Mononuclear cell (primary cell): ENCODE data around the gene CORO1A. TPM values are rescaled to one million over a fixed set of nuclear protein-coding genes. Genes with fewer than 3 reads are reported as not detected.
"Not testable (repeated sequence)": the region's sequence is repeated elsewhere in the genome, so short reads cannot be mapped to it uniquely, and the experiment has no call there.

Source experiments
- H3K27me3 ChIP-seq: 2 replicates; pipeline ENCODE4 v1.6.0; 2011; ENCODE audit warnings: low read length, control low read depth; ENCODE audit not compliant: insufficient read depth
- H3K4me1 ChIP-seq: 2 replicates; pipeline ENCODE4 v1.5.1; 2011; ENCODE audit warnings: mild to moderate bottlenecking, low read length, control low read depth; ENCODE audit not compliant: insufficient read depth
- H3K4me3 ChIP-seq: 2 replicates; pipeline ENCODE4 v1.5.1; 2011; ENCODE audit warnings: mild to moderate bottlenecking, low read length, moderate library complexity
- H3K9me3 ChIP-seq: 2 replicates; pipeline ENCODE4 v1.5.1; 2011; ENCODE audit warnings: low read depth, mild to moderate bottlenecking, control low read depth, low read length
- total RNA-seq: library from RNA; depleted of rRNA; stranded (reverse); fragments of >200 nt; gene quantifications from one replicate; pipeline ENCODE4 v1.2.3, GENCODE V29; 2012

Gene CORO1A
- total RNA-seq, 1 donor, result 361 TPM

DNA sequence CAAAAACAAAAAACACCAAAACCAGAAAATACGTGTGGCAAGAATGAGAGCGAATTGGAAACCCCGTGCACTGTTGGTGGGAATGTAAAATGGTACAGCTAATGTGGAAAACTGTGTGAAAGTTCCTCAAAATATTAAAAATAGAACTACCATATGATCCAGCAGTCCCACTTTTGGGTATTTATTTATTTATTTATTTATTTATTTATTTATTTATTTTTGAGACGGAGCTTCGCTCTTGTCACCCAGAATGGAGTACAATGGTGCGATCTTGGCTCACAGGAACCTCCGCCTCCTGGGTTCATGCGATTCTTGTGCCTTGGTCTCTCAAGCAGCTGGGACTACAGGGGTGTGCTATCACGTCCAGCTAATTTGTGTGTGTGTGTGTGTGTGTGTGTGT is 30.9 kb upstream of the CORO1A start:
- no peaks in the 10 kb centered on the region for H3K9me3 ChIP-seq
- H3K4me3 ChIP-seq, result no peak overlapping the region
- H3K27me3 ChIP-seq, result no peaks in the 10 kb centered on the region
- H3K4me1 ChIP-seq, result peaks cover 29% of the 10 kb centered on the region

GRCh38 chr16:30155188-30155587 is 28.2 kb upstream of the CORO1A start:
- Histone ChIP-seq H3K9me3 (no peaks in the 10 kb centered on the region), H3K4me1 (peaks cover 5% of the 10 kb centered on the region), H3K4me3 (no peak overlapping the region), H3K27me3 (no peaks in the 10 kb centered on the region)

- no peaks in the 10 kb centered on the region for H3K27me3 ChIP-seq
- H3K4me1 ChIP-seq, result no peaks in the 10 kb centered on the region
- no peak overlapping the region for H3K4me3 ChIP-seq
- H3K9me3 ChIP-seq, result no peaks in the 10 kb centered on the region
Measured at GRCh38 chr16:30157214-30157613, 26.2 kb upstream of the CORO1A start.

GRCh38 chr16:30163538-30163937 is 19.9 kb upstream of the CORO1A start:
- no peak overlapping the region for H3K4me3 ChIP-seq
- H3K4me1 ChIP-seq, result peaks cover 32% of the 10 kb centered on the region
- H3K27me3 ChIP-seq, result no peaks in the 10 kb centered on the region
- no peaks in the 10 kb centered on the region for H3K9me3 ChIP-seq

- H3K27me3 ChIP-seq, result no peaks in the 10 kb centered on the region
- H3K9me3 ChIP-seq, result no peaks in the 10 kb centered on the region
- H3K4me3 ChIP-seq, result no peak overlapping the region
- peaks cover 37% of the 10 kb centered on the region for H3K4me1 ChIP-seq
Measured at GRCh38 chr16:30166202-30166902, 17.1 kb upstream of the CORO1A start.

GRCh38 chr16:30168746-30169145 is 14.7 kb upstream of the CORO1A start:
- H3K9me3 ChIP-seq, H3K4me3 ChIP-seq, H3K27me3 ChIP-seq: not testable (repeated sequence)
- H3K4me1 ChIP-seq, result peaks cover 37% of the 10 kb centered on the region

DNA sequence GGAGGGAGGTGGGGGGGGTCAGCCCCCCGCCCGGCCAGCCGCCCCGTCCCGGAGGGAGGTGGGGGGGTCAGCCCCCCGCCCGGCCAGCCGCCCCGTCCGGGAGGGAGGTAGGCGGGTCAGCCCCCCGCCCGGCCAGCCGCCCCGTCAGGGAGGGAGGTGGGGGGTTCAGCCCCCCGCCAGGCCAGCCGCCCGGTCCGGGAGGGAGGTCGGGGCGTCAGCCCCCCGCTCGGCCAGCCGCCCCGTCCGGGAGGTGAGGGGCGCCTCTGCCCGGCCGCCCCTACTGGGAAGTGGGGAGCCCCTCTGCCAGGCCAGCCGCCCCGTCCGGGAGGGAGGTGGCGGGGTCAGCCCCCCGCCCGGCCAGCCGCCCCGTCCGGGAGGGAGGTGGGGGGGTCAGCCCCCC is 14.0 kb upstream of the CORO1A start:
- not testable (repeated sequence) for H3K4me3 ChIP-seq, H3K9me3 ChIP-seq, H3K27me3 ChIP-seq

DNA sequence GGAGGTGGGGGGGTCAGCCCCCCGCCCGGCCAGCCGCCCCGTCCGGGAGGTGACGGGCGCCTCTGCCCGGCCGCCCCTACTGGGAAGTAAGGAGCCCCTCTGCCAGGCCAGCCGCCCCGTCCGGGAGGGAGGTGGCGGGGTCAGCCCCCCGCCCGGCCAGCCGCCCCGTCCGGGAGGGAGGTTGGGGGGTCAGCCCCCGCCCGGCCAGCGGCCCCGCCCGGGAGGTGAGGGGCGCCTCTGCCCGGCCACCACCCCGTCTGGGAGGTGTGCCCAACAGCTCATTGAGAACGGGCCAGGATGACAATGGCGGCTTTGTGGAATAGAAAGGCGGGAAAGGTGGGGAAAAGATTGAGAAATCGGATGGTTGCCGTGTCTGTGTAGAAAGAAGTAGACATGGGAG is 13.3 kb upstream of the CORO1A start:
- H3K9me3 ChIP-seq, H3K27me3 ChIP-seq, H3K4me3 ChIP-seq: not testable (repeated sequence)
- H3K4me1 ChIP-seq, result peaks cover 29% of the 10 kb centered on the region

More for the DNA sequence above, 14.0 kb upstream of the CORO1A start:
- H3K4me1 ChIP-seq, result peaks cover 36% of the 10 kb centered on the region

- Histone ChIP-seq H3K27me3 (no peaks in the 10 kb centered on the region), H3K4me1 (peaks cover 19% of the 10 kb centered on the region), H3K9me3 (no peaks in the 10 kb centered on the region), H3K4me3 (no peak overlapping the region)
Measured at GRCh38 chr16:30173054-30173453, 10.3 kb upstream of the CORO1A start.

DNA sequence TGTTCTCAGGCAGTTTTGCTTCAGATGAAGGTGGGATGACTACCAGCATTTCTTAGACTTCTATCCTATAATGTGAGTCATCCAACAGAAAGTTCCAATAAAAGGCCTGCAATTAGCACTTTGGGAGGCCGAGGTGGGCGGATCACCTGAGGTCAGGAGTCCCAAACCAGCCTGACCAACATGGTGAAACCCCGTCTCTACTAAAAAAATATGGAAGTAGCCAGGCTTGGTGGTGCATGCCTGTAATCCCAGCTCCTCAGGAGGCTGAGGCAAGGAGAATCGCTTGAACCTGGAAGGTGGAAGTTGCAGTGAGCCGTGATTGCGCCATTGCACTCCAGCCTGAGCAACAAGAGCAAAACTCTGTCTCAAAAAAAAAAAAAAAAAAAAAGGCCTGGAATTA is 6.5 kb upstream of the CORO1A start:
- not testable (repeated sequence) for H3K27me3 ChIP-seq, H3K9me3 ChIP-seq, H3K4me3 ChIP-seq
- H3K4me1 ChIP-seq, result peaks cover 14% of the 10 kb centered on the region

GRCh38 chr16:30179195-30179594 is 4.2 kb upstream of the CORO1A start:
- H3K4me1 ChIP-seq, result peaks cover 25% of the 10 kb centered on the region
- H3K4me3 ChIP-seq, result no peak overlapping the region
- H3K27me3 ChIP-seq, result no peaks in the 10 kb centered on the region
- no peaks in the 10 kb centered on the region for H3K9me3 ChIP-seq

DNA sequence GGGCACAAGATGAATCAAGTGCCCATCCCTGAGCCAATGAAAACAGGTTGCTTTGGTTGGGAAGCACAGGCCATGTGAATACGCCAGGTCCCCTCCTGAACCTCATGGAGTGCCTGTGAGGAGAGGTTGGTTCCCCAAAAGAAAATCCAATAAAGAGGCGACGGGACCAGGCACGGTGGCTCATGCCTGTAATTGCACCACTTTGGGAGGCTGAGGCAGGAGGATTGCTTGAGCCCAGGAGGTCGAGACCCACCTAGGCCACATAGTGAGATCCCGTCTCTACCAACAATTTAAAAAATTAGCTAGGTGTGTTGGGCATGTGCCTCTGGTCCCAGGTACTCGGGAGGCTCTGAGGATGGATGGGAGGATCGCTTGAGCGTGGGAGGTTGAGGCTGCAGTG is 3.5 kb upstream of the CORO1A start:
- H3K4me1 ChIP-seq, result peaks cover 26% of the 10 kb centered on the region
- H3K4me3 ChIP-seq, result no peak overlapping the region
- H3K27me3 ChIP-seq, result no peaks in the 10 kb centered on the region
- no peaks in the 10 kb centered on the region for H3K9me3 ChIP-seq

- H3K4me1 ChIP-seq, result peaks cover 35% of the 10 kb centered on the region
- no peak overlapping the region for H3K4me3 ChIP-seq
- no peaks in the 10 kb centered on the region for H3K27me3 ChIP-seq
- H3K9me3 ChIP-seq, result no peaks in the 10 kb centered on the region
Measured at GRCh38 chr16:30180741-30181140, 2.7 kb upstream of the CORO1A start.

DNA sequence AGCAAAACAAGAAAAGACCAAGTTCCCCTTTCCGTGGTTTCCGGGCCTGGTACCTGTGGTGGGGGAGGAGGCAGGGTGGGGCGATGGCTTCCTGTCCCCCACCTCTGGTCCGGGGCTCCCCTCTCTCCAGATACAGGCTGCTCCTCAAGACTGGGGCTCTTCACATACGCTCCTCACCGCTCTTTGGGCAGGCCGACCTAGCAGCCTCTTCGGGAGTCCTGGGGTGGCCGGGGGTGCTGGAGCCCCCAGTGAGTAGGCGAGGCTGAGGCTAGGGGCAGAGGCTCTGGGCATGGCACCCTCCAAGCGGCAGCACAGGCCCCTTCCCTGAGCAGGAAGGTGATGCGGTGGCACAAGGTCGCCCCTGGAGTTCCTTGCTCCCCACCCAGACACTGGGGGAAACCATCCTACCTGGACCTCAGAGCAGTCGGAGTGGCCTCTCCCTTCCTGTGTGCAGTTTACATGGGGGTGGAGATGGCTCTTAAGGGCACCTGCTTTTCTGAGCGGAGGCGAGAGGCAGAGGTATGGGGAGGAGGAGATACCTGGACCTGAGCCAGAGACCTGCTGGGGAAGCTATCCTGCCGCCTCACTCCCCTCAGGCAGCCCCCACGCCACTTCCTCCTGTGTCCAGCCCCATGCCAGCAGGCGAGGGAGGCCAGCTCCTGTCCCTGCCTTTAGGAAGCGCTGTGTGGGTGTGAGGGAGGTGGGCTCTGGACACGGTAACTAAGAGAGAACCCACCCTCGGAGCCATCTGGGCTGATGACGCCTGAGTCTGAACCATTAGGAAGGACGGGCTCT is 891 bp downstream of the CORO1A start:
- no peaks in the 10 kb centered on the region for H3K9me3 ChIP-seq
- peaks cover 47% of the 10 kb centered on the region for H3K4me1 ChIP-seq
- H3K4me3 ChIP-seq, result peak overlapping the region; percentile 94
- H3K27me3 ChIP-seq, result no peaks in the 10 kb centered on the region

- H3K9me3 ChIP-seq, result no peaks in the 10 kb centered on the region
- peak overlapping the region; percentile 94 for H3K4me3 ChIP-seq
- H3K27me3 ChIP-seq, result no peaks in the 10 kb centered on the region
- H3K4me1 ChIP-seq, result peaks cover 47% of the 10 kb centered on the region
Measured at GRCh38 chr16:30184891-30185682, 1.7 kb downstream of the CORO1A start.
